Suprapubic skin (tissue), 4 donors: Measurements from ENCODE around the gene KCTD21. TPM values are rescaled to one million over a fixed set of nuclear protein-coding genes. Genes with fewer than 3 reads are reported as not detected.
"Not testable (repeated sequence)": the region's sequence is repeated elsewhere in the genome, so short reads cannot be mapped to it uniquely, and the experiment has no call there.

Experiments used
- DNase-seq, 2 donors: peaks; one replicate each; pipeline ENCODE4 v3.0.0-alpha.2; 2019; ENCODE audit warnings: low spot score in 2 of 2
- H3K27ac ChIP-seq: fragments of 200-600 bp; sonication (generic); one replicate; pipeline ENCODE4 v1.5.1; 2019
- H3K27me3 ChIP-seq: fragments of 200-600 bp; sonication (generic); one replicate; pipeline ENCODE4 v1.5.1; 2019
- H3K36me3 ChIP-seq: fragments of 200-600 bp; sonication (generic); one replicate; pipeline ENCODE4 v1.5.1; 2019
- H3K4me1 ChIP-seq: fragments of 200-600 bp; sonication (generic); one replicate; pipeline ENCODE4 v1.5.1; 2019
- H3K4me3 ChIP-seq: fragments of 200-600 bp; sonication (generic); one replicate; pipeline ENCODE4 v1.5.1; 2019; ENCODE audit warnings: mild to moderate bottlenecking
- H3K9me3 ChIP-seq: fragments of 200-600 bp; sonication (generic); one replicate; pipeline ENCODE4 v1.5.1; 2019
- CTCF ChIP-seq, 2 donors: fragments of 200-600 bp in 1 of 2; fragments of 450-650 bp in 1 of 2; sonication (generic) in 1 of 2; IDR thresholded peaks; one replicate each; pipeline ENCODE4 v1.5.1; 2016 to 2019; ENCODE audit warnings: antibody characterized with exemption in 2 of 2, mild to moderate bottlenecking in 1 of 2, moderate library complexity in 1 of 2
- EP300 ChIP-seq: sonication (generic); formaldehyde crosslinking; IDR thresholded peaks from one replicate; pipeline ENCODE4 v1.6.1; 2017; ENCODE audit warnings: antibody characterized with exemption
- POLR2A ChIP-seq, 2 donors: fragments of 450-650 bp; IDR thresholded peaks; one replicate each; pipeline ENCODE4 v1.6.1; 2017; ENCODE audit warnings: antibody characterized with exemption in 2 of 2, mild to moderate bottlenecking in 2 of 2, moderate library complexity in 2 of 2
- POLR2AphosphoS5 ChIP-seq, 3 donors: sonication (generic); formaldehyde crosslinking; IDR thresholded peaks; one replicate each; pipeline ENCODE4 v1.6.1; 2017; ENCODE audit warnings: antibody characterized with exemption in 3 of 3
- WGBS: methylation state at CpG from one replicate; pipeline ENCODE4 v1.1.5; 2018; 5-methylcytosine and 5-hydroxymethylcytosine counted together
- total RNA-seq, 4 donors: library from RNA; depleted of rRNA; stranded (reverse); fragments of >200 nt; gene quantifications; one replicate each; pipeline ENCODE4 v1.1.0, GENCODE V29; 2016

Gene KCTD21
- total RNA-seq, 4 donors from 2014 or later = 3.6 to 11.1 (median 4.3) TPM

GRCh38 chr11:78179459-78180071, 8.9 kb downstream of the KCTD21 start:
- no peak for TF ChIP-seq POLR2A (IDR thresholded peaks at IDR 0.05)
- no peak for TF ChIP-seq EP300
- Histone ChIP-seq H3K4me3 (no peak overlapping the region), H3K36me3 (no peaks in the 10 kb centered on the region), H3K27ac (no peak overlapping the region), H3K9me3 (no peaks in the 10 kb centered on the region), H3K27me3 (no peaks in the 10 kb centered on the region), H3K4me1 (no peaks in the 10 kb centered on the region)
- 94% methylated on average over 7 of the region's 7 CpGs for WGBS
- no peak for DNase-seq

DNA sequence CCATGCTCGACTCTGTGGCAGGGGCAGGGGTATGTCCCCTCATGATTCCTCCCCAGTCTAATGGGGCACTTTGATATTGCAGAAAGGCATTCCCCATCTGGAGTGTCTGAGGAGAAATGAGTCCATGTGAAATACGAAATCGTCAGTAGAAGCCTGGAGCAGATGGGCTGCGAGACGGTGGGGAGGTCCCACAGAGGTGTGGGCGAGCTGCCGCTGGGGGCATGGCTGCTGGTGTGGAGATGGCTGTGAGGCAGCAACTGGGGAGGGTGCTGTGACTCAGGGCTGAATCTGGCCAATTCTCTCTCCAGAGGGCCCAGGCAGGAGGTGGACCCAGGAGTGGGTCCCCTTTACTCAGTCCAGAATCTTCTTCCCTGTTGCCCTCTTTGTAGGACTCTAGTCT, 11.2 kb downstream of the KCTD21 start:
- WGBS = 94% methylated on average over 7 of the region's 7 CpGs
- TF ChIP-seq EP300 (no peak), POLR2A (IDR thresholded peaks at IDR 0.05) (no peak), CTCF (IDR thresholded peaks at IDR 0.05) (no peak), POLR2AphosphoS5 (IDR thresholded peaks at IDR 0.05) (no peak)
- peaks cover 18% of the 10 kb centered on the region for H3K36me3 ChIP-seq
- H3K27me3 ChIP-seq = no peaks in the 10 kb centered on the region
- no peak for DNase-seq
- H3K27ac ChIP-seq = no peak overlapping the region
- H3K9me3 ChIP-seq = no peaks in the 10 kb centered on the region
- H3K4me3 ChIP-seq = no peak overlapping the region
- H3K4me1 ChIP-seq = no peaks in the 10 kb centered on the region

DNA sequence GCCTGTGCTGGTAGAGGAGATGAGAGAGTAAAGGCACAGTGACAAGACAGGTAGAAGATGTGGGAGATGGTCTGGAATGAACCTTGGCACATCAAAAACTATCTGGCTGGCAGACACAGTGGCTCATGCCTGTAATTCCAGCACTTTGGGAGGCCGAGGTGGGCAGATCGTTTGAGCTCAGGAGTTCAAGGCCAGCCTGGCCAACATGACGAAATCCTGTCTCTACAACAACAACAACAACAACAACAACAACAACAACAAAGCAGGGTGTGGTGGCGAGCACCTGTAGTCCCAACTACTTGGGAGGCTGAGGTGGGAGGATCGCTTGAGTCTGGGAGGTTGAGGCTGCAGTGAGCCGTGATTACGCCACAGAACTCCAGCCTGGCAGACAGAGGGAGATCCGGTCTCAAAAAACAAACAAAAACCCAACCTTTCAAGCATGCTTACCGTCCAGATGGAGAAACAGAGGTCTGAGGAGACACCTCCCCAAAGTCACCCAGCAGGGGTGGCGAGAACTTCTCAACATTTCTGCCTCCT, 11.8 kb downstream of the KCTD21 start:
- no peak for DNase-seq
- no peak for TF ChIP-seq CTCF (IDR thresholded peaks at IDR 0.05)
- TF ChIP-seq EP300 = no peak
- TF ChIP-seq POLR2A (IDR thresholded peaks at IDR 0.05) = no peak
- TF ChIP-seq POLR2AphosphoS5 (IDR thresholded peaks at IDR 0.05) = no peak
- WGBS = 93% methylated on average over 10 of the region's 10 CpGs

DNA sequence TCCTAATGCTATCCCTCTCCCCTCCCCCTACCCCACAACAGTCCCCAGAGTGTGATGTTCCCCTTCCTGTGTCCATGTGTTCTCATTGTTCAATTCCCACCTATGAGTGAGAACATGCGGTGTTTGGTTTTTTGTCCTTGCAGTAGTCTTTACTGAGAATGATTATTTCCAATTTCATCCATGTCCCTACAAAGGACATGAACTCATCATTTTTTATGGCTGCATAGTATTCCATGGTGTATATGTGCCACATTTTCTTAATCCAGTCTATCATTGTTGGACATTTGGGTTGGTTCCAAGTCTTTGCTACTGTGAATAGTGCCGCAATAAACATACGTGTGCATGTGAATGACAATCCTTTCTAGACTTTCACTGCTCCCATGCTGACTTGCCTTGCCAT, 12.6 kb downstream of the KCTD21 start:
- WGBS = 98% methylated on average over 3 of the region's 3 CpGs
- H3K9me3 ChIP-seq, H3K27me3 ChIP-seq, H3K4me3 ChIP-seq, H3K4me1 ChIP-seq, DNase-seq, H3K27ac ChIP-seq: not testable (repeated sequence)
- peaks cover 24% of the 10 kb centered on the region for H3K36me3 ChIP-seq

More for the DNA sequence above, 11.8 kb downstream of the KCTD21 start:
- Histone ChIP-seq H3K4me1 (no peaks in the 10 kb centered on the region), H3K4me3 (no peak overlapping the region), H3K27ac (no peak overlapping the region), H3K36me3 (peaks cover 24% of the 10 kb centered on the region), H3K27me3 (no peaks in the 10 kb centered on the region), H3K9me3 (no peaks in the 10 kb centered on the region)

DNA sequence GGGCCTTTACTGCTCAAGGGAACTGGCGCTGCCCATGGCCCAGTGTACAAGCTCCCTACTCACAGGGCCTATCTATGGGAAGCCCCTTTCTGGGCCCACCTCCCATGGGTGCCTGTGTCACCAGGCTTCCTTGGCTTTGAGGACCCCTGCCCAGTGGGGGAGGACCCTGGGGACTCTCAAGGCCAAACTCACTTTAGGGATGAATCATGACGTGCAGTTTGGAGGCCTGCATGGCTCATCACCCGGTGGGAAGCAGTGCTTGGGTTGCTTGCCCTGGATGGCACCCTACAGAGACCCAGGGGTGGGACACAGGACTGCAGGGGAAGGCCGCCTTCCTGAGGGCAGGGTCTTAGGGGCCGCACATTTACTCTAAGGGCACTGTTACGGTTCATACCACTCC, 16.5 kb downstream of the KCTD21 start:
- no peak overlapping the region for H3K4me3 ChIP-seq
- H3K27me3 ChIP-seq = no peaks in the 10 kb centered on the region
- no peak overlapping the region for H3K27ac ChIP-seq
- H3K36me3 ChIP-seq = peaks cover 24% of the 10 kb centered on the region
- DNase-seq = no peak
- H3K4me1 ChIP-seq = peaks cover 19% of the 10 kb centered on the region
- TF ChIP-seq CTCF (IDR thresholded peaks at IDR 0.05) (no peak), EP300 (no peak), POLR2A (IDR thresholded peaks at IDR 0.05) (no peak), POLR2AphosphoS5 (IDR thresholded peaks at IDR 0.05) (no peak)
- WGBS = 86% methylated on average over 6 of the region's 6 CpGs
- no peaks in the 10 kb centered on the region for H3K9me3 ChIP-seq

DNA sequence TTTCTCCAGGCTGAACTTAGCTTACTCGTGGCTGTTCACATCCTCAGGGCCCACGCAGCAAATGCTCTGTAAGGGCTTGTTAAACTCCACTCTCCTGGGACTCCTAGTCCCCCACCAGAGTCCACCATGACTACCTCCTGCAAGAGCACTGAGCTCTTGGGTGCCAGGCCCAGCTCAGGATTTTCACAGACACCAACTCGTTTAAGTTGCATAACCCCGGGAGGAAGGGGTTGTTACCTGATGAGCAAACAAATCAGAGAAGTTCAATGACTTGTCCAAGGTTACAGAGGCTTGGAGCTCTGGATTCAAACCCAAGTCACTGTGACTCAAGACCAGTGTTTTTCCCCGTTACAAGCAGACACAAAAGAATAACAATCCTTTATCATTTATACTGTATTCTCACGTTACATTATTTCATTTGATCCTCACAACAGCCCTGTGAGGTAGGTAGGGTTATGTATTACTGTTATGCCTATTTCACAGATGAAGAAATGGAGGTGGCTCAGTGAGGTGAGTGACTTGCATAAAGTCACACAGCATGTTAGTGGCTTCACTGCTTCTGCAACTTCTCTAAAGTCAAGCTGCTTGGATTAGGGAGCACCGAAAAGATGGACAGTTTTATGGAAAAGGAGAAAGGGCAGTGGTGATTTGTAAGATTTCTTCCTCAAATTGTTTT, 17.4 kb downstream of the KCTD21 start:
- Histone ChIP-seq H3K9me3 (no peaks in the 10 kb centered on the region), H3K27me3 (no peaks in the 10 kb centered on the region), H3K4me3 (no peak overlapping the region), H3K4me1 (peaks cover 19% of the 10 kb centered on the region), H3K27ac (no peak overlapping the region), H3K36me3 (peaks cover 24% of the 10 kb centered on the region)
- DNase-seq = no peak
- TF ChIP-seq POLR2AphosphoS5 (IDR thresholded peaks at IDR 0.05) (no peak), POLR2A (IDR thresholded peaks at IDR 0.05) (no peak), EP300 (no peak), CTCF (IDR thresholded peaks at IDR 0.05) (no peak)
- 87% methylated on average over 7 of the region's 7 CpGs for WGBS
